H1 (cell line): ENCODE data around the gene XK. TPM values are rescaled to one million over a fixed set of nuclear protein-coding genes. Genes with fewer than 3 reads are reported as not detected.

Experiments used
- CTCF ChIA-PET: fragments of 300-600 bp; sonication (Branson Sonifier 250); formaldehyde crosslinking; loops from one replicate; lab custom pipeline; 2021; ENCODE audit not compliant: partially characterized antibody; lab: Charles Lee
- POLR2A ChIA-PET: fragments of 300-600 bp; sonication (Branson Sonifier 250); formaldehyde crosslinking; loops from one replicate; lab custom pipeline; 2021; ENCODE audit warnings: inconsistent platforms; ENCODE audit not compliant: partially characterized antibody; lab: Charles Lee
- DNase-seq, 2 experiments: peaks; one replicate each; pipeline versions ENCODE4 v3.0.0 to v3.0.0-alpha.2; 2010 to 2022; ENCODE audit warnings: low spot score in 2 of 2, low read depth in 1 of 2, mixed read lengths in 1 of 2
- FAIRE-seq: peaks from 2 replicates; lab custom pipeline; 2011; peaks lifted over from hg19 to GRCh38; lab: Jason Lieb, UNC
- H2AFZ ChIP-seq: 2 replicates; pipeline ENCODE4 v1.8.1; 2012; ENCODE audit warnings: low read length, inconsistent platforms
- H2AK5ac ChIP-seq: 2 replicates; pipeline ENCODE4 v1.6.1; 2013; ENCODE audit warnings: low read depth, low read length
- H2BK120ac ChIP-seq: replicated peaks from 2 replicates; pipeline ENCODE3; 2013; ENCODE audit warnings: low read depth, low read length, inconsistent platforms
- H2BK12ac ChIP-seq: 2 replicates; pipeline ENCODE4 v1.6.1; 2013; ENCODE audit warnings: low read depth, low read length
- H2BK15ac ChIP-seq: 2 replicates; pipeline ENCODE4 v1.6.1; 2013; ENCODE audit warnings: low read length
- H2BK20ac ChIP-seq: 2 replicates; pipeline ENCODE4 v1.6.1; 2013; ENCODE audit warnings: low read length
- H2BK5ac ChIP-seq: 2 replicates; pipeline ENCODE4 v1.6.1; 2013; ENCODE audit warnings: low read depth, low read length
- H3K14ac ChIP-seq: 2 replicates; pipeline ENCODE4 v1.6.1; 2013; ENCODE audit warnings: inconsistent platforms; ENCODE audit not compliant: insufficient read length
- H3K18ac ChIP-seq: 2 replicates; pipeline ENCODE4 v1.6.1; 2013; ENCODE audit warnings: low read length; ENCODE audit errors: extremely low read depth
- H3K23ac ChIP-seq: 2 replicates; pipeline ENCODE4 v1.6.1; 2013; ENCODE audit warnings: inconsistent platforms; ENCODE audit not compliant: insufficient read length
- H3K23me2 ChIP-seq: 2 replicates; pipeline ENCODE4 v1.6.1; 2013; ENCODE audit warnings: low read depth, low read length
- H3K27ac ChIP-seq: 2 replicates; pipeline ENCODE4 v1.6.1; 2011; ENCODE audit warnings: low read depth, low read length, inconsistent platforms
- H3K27me3 ChIP-seq, 4 experiments: replicated peaks in 1 of 4; 1 replicate in 1 of 4; 2 replicates in 3 of 4; pipeline versions ENCODE4 v1.6.1 to v1.8.1; 2011 to 2013; ENCODE audit warnings: low read length in 3 of 4, mild to moderate bottlenecking in 3 of 4, inconsistent platforms in 2 of 4, mixed read lengths in 2 of 4, moderate library complexity in 1 of 4; ENCODE audit not compliant: control insufficient read depth in 3 of 4, insufficient read depth in 3 of 4; ENCODE audit errors: extremely low read depth in 1 of 4
- H3K36me3 ChIP-seq, 4 experiments: 2 replicates each; pipeline versions ENCODE4 v1.6.1 to v1.8.1; 2011 to 2013; ENCODE audit warnings: mild to moderate bottlenecking in 4 of 4, low read length in 3 of 4, moderate library complexity in 2 of 4, control low read depth in 1 of 4, inconsistent platforms in 1 of 4; ENCODE audit not compliant: insufficient read depth in 4 of 4, control insufficient read depth in 2 of 4
- H3K4ac ChIP-seq: replicated peaks from 2 replicates; pipeline ENCODE3; 2013; ENCODE audit warnings: low read length, low read depth, mixed read lengths, inconsistent platforms; ENCODE audit not compliant: insufficient read length
- H3K4me1 ChIP-seq, 4 experiments: replicated peaks in 1 of 4; 1 replicate in 1 of 4; 2 replicates in 3 of 4; pipeline versions ENCODE4 v1.6.1 to v1.8.1; 2011 to 2013; ENCODE audit warnings: low read length in 3 of 4, inconsistent platforms in 2 of 4, mixed read lengths in 1 of 4; ENCODE audit not compliant: insufficient read depth in 4 of 4, control insufficient read depth in 3 of 4
- H3K4me2 ChIP-seq, 2 experiments: 2 replicates each; pipeline versions ENCODE4 v1.6.1 to v1.8.1; 2011 to 2013; ENCODE audit warnings: low read depth in 2 of 2, low read length in 2 of 2, control low read depth in 1 of 2, inconsistent platforms in 1 of 2, mild to moderate bottlenecking in 1 of 2; ENCODE audit not compliant: insufficient read depth in 1 of 2
- H3K4me3 ChIP-seq, 4 experiments: fragments of 200-600, 300-600 bp in 1 of 4; sonication (generic), shearing (Covaris generic), sonication (Bioruptor Twin) in 1 of 4; 2 replicates each; pipeline versions ENCODE4 v1.5.1 to v1.8.1; 2011 to 2016; ENCODE audit warnings: low read length in 4 of 4, low read depth in 3 of 4, control low read depth in 2 of 4, inconsistent platforms in 2 of 4, mild to moderate bottlenecking in 2 of 4, mixed read lengths in 1 of 4, moderate library complexity in 1 of 4; ENCODE audit not compliant: insufficient read depth in 2 of 4; ENCODE audit errors: extremely low read depth in 1 of 4
- H3K56ac ChIP-seq: replicated peaks from 2 replicates; pipeline ENCODE3; 2013; ENCODE audit warnings: low read depth, mild to moderate bottlenecking, mixed read lengths, low read length, inconsistent platforms; ENCODE audit not compliant: insufficient read length
- H3K79me1 ChIP-seq: 2 replicates; pipeline ENCODE4 v1.6.1; 2013; ENCODE audit warnings: low read depth, low read length, control low read depth
- H3K79me2 ChIP-seq, 2 experiments: 2 replicates each; pipeline versions ENCODE4 v1.6.1 to v1.8.1; 2012 to 2013; ENCODE audit warnings: low read length in 2 of 2, mild to moderate bottlenecking in 2 of 2, inconsistent platforms in 1 of 2; ENCODE audit not compliant: insufficient read depth in 2 of 2, control insufficient read depth in 1 of 2
- H3K9ac ChIP-seq, 4 experiments: replicated peaks in 1 of 4; 1 replicate in 1 of 4; 2 replicates in 3 of 4; pipeline versions ENCODE4 v1.6.1 to v1.8.1; 2011 to 2013; ENCODE audit warnings: low read depth in 3 of 4, low read length in 3 of 4, control low read depth in 2 of 4, mild to moderate bottlenecking in 2 of 4, moderate library complexity in 2 of 4, inconsistent platforms in 1 of 4; ENCODE audit errors: extremely low read depth in 1 of 4
- H3K9me3 ChIP-seq, 2 experiments: 2 replicates each; pipeline versions ENCODE4 v1.6.1 to v1.8.1; 2012 to 2013; ENCODE audit warnings: mild to moderate bottlenecking in 2 of 2, moderate library complexity in 2 of 2, control low read depth in 1 of 2, inconsistent platforms in 1 of 2, low read depth in 1 of 2, low read length in 1 of 2, mixed read lengths in 1 of 2; ENCODE audit not compliant: insufficient read depth in 2 of 2
- H4K20me1 ChIP-seq, 2 experiments: replicated peaks in 1 of 2; 2 replicates each; pipeline versions ENCODE3 to v1.8.1; 2011 to 2013; ENCODE audit warnings: inconsistent platforms in 2 of 2, low read length in 2 of 2, mild to moderate bottlenecking in 1 of 2; ENCODE audit not compliant: insufficient read depth in 2 of 2, control insufficient read depth in 1 of 2
- H4K5ac ChIP-seq: 2 replicates; pipeline ENCODE4 v1.6.1; 2013; ENCODE audit warnings: low read length, low read depth, mixed read lengths, inconsistent platforms; ENCODE audit not compliant: insufficient read length
- H4K8ac ChIP-seq: 2 replicates; pipeline ENCODE4 v1.8.0; 2013; ENCODE audit warnings: mild to moderate bottlenecking, moderate library complexity, low read length, inconsistent platforms; ENCODE audit not compliant: insufficient read depth; ENCODE audit errors: extremely low read depth
- H4K91ac ChIP-seq: replicated peaks from 2 replicates; pipeline ENCODE3; 2013; ENCODE audit warnings: low read length, mixed read lengths, inconsistent platforms; ENCODE audit not compliant: insufficient read length
- ATF3 ChIP-seq: IDR thresholded peaks from 2 replicates; pipeline ENCODE4 v1.6.1; 2011; ENCODE audit warnings: low read depth, mild to moderate bottlenecking, low read length; ENCODE audit not compliant: insufficient read depth
- BRCA1 ChIP-seq: IDR thresholded peaks from 2 replicates; pipeline ENCODE4 v1.6.1; 2012; ENCODE audit warnings: low read depth, low read length, improper control_type of control experiment
- CTBP2 ChIP-seq: IDR thresholded peaks from 2 replicates; pipeline ENCODE4 v1.7.0; 2011; ENCODE audit warnings: borderline replicate concordance, mild to moderate bottlenecking, moderate library complexity, mixed read lengths, low read length; ENCODE audit not compliant: insufficient read depth, insufficient read length
- JUN ChIP-seq: IDR thresholded peaks from 2 replicates; pipeline ENCODE4 v1.6.1; 2011; ENCODE audit warnings: low read depth, mild to moderate bottlenecking, improper control_type of control experiment, low read length
- MAX ChIP-seq: IDR thresholded peaks from 2 replicates; pipeline ENCODE4 v1.6.1; 2012; ENCODE audit warnings: inconsistent platforms
- POLR2A ChIP-seq, 2 experiments: IDR thresholded peaks; 1 replicate in 1 of 2; 2 replicates in 1 of 2; pipeline ENCODE4 v1.6.1; 2011; ENCODE audit warnings: low read depth in 2 of 2, low read length in 2 of 2, mild to moderate bottlenecking in 2 of 2; ENCODE audit errors: control extremely low read depth in 1 of 2
- RAD21 ChIP-seq, 2 experiments: IDR thresholded peaks in 1 of 2; conservative IDR thresholded peaks in 1 of 2; 2 replicates each; pipeline ENCODE4 v1.6.1; 2011; ENCODE audit warnings: low read depth in 2 of 2, low read length in 2 of 2, improper control_type of control experiment in 1 of 2, inconsistent platforms in 1 of 2, mild to moderate bottlenecking in 1 of 2, moderate library complexity in 1 of 2
- SUZ12 ChIP-seq: fragments of 200-600 bp; sonication (generic); IDR thresholded peaks from 2 replicates; pipeline ENCODE4 v1.6.1; 2012; ENCODE audit warnings: mild to moderate bottlenecking, inconsistent platforms, low read length, moderate library complexity, mixed read lengths
- USF2 ChIP-seq: IDR thresholded peaks from 2 replicates; pipeline ENCODE4 v1.6.1; 2011; ENCODE audit warnings: low read length, improper control_type of control experiment
- WGBS, 2 experiments: shearing (Covaris generic) in 1 of 2; methylation state at CpG; one replicate each; pipeline versions ENCODE4 v1.1.6 to v1.1.7; 2013 to 2015; ENCODE audit warnings: low lambda C conversion rate in 2 of 2, mixed read lengths in 2 of 2, inconsistent platforms in 1 of 2, low coverage in 1 of 2, missing lambda C conversion rate in 1 of 2; ENCODE audit not compliant: insufficient replicate concordance in 2 of 2, insufficient coverage in 1 of 2, insufficient read length in 1 of 2; ENCODE audit errors: extremely low coverage in 1 of 2, missing lambda C conversion rate in 1 of 2; 5-methylcytosine and 5-hydroxymethylcytosine counted together
- polyA plus RNA-seq, 7 experiments: library from polyadenylated mRNA; depleted of rRNA in 3 of 7; stranded (reverse) in 5 of 7; unstranded in 2 of 7; fragments of >200 nt in 5 of 7; fragments of 200-250 nt in 2 of 7; gene quantifications; 1 replicate in 5 of 7; 2 replicates in 1 of 7; 4 replicates in 1 of 7; pipeline versions ENCODE4 v1.2.1 to v1.2.3, GENCODE V29; 2011 to 2013; ENCODE audit warnings: missing spikeins in 2 of 7, mixed read lengths in 2 of 7
- total RNA-seq: library from RNA; stranded (reverse); fragmentation: NEBNext Ultra II Directional; extraction: Animal tissue kit (Norgen Biotek cat#: 25700); gene quantifications from 2 replicates; pipeline ENCODE4 v1.2.1, GENCODE V29; 2021

XK gene
- total and polyA plus RNA-seq, 2 of the 8 experiments (the other 6 are each of a cell fraction or from before 2014, with no cell fraction given), result 0.76 to 0.84 TPM

GRCh38 chrX:37781081-37781480, 95.5 kb downstream of the XK start:
- Histone ChIP-seq H3K9me3 (no peaks in the 10 kb centered on the region), H3K4me2 (no peak overlapping the region), H4K5ac (no peak overlapping the region), H3K79me2 (no peaks in the 10 kb centered on the region), H4K8ac (no peak overlapping the region), H2BK20ac (no peak overlapping the region), H3K4me1 (no peaks in the 10 kb centered on the region), H2AFZ (no peak overlapping the region), H3K4ac (no peak overlapping the region), H3K36me3 (no peaks in the 10 kb centered on the region), H2BK5ac (no peak overlapping the region), H2BK12ac (no peak overlapping the region), H3K27me3 (no peaks in the 10 kb centered on the region), H3K27ac (no peak overlapping the region), H3K79me1 (no peaks in the 10 kb centered on the region), H3K18ac (no peak overlapping the region), H4K20me1 (no peaks in the 10 kb centered on the region), H3K4me3 (no peak overlapping the region), H3K14ac (no peak overlapping the region), H3K9ac (no peak overlapping the region), H4K91ac (no peak overlapping the region), H3K23ac (no peak overlapping the region), H2BK120ac (no peak overlapping the region), H2BK15ac (no peak overlapping the region), H3K23me2 (no peaks in the 10 kb centered on the region), H2AK5ac (no peak overlapping the region), H3K56ac (no peak overlapping the region)
- DNase-seq (no peak), FAIRE-seq (no peak)
- CTCF ChIA-PET, result no interaction called here
- POLR2A ChIA-PET, result no interaction called here
- no peak for TF ChIP-seq MAX
- TF ChIP-seq JUN, result no peak
- no peak for TF ChIP-seq POLR2A (IDR thresholded peaks at IDR 0.05; ENCODE audit: control extremely low read depth in 1 of 2, low read depth in 2 of 2, low read length in 2 of 2)
- no peak for TF ChIP-seq ATF3
- no peak for TF ChIP-seq SUZ12
- TF ChIP-seq BRCA1, result no peak
- no peak for TF ChIP-seq RAD21 (IDR thresholded peaks at IDR 0.05 in 1 of 2, conservative IDR thresholded peaks at IDR 0.05 in 1 of 2; ENCODE audit: low read depth in 2 of 2, low read length in 2 of 2)
- TF ChIP-seq CTBP2, result no peak
- no peak for TF ChIP-seq USF2
- 100% methylated on average over 4 of the region's 4 CpGs; no CpG with 5 or more reads in 1 of the 2 experiments for WGBS, 2 experiments
